SK-N-SH (cell line): ENCODE measurements around the gene PER2. TPM values are rescaled to one million over a fixed set of nuclear protein-coding genes. Genes with fewer than 3 reads are reported as not detected.

Source experiments
- CTCF ChIA-PET: fragments of 300-600, 350-600 bp; formaldehyde crosslinking; extraction: SDS; loops from one replicate; lab custom pipeline; 2021; lab: Yijun Ruan, JAX
- POLR2A ChIA-PET: fragments of 350-600 bp; sonication (Branson Sonifier 250); formaldehyde crosslinking; extraction: SDS; loops from one replicate; lab custom pipeline; 2020; ENCODE audit warnings: antibody characterized with exemption, inconsistent platforms; lab: Yijun Ruan, JAX
- DNase-seq: peaks from one replicate; pipeline ENCODE4 v3.0.0; 2012
- H2AFZ ChIP-seq: fragments of 200-600 bp; sonication (generic); 2 replicates; pipeline ENCODE4 v1.8.1; 2016; ENCODE audit warnings: antibody characterized with exemption, mild to moderate bottlenecking, low read depth
- H3F3A ChIP-seq: fragments of 200-600 bp; sonication (generic); replicated peaks from 2 replicates; pipeline ENCODE3; 2016; ENCODE audit warnings: antibody characterized with exemption, mild to moderate bottlenecking; ENCODE audit not compliant: insufficient read depth
- H3K27ac ChIP-seq, 2 experiments: fragments of 200-500 bp in 1 of 2; fragments of 200-600 bp in 1 of 2; sonication (Bioruptor generic) in 1 of 2; sonication (generic), shearing (Covaris generic) in 1 of 2; 2 replicates each; pipeline versions ENCODE4 v1.5.1 to v1.6.1; 2014 to 2016; ENCODE audit warnings: low read depth in 2 of 2, inconsistent platforms in 1 of 2, low read length in 1 of 2, mild to moderate bottlenecking in 1 of 2, mixed read lengths in 1 of 2
- H3K27me3 ChIP-seq: fragments of 200-600 bp; sonication (generic), shearing (Covaris generic); 2 replicates; pipeline ENCODE4 v1.6.1; 2016; ENCODE audit warnings: mixed run types; ENCODE audit not compliant: insufficient read depth
- H3K36me3 ChIP-seq, 2 experiments: fragments of 200-500 bp in 1 of 2; fragments of 200-600 bp in 1 of 2; sonication (Bioruptor generic) in 1 of 2; sonication (generic) in 1 of 2; replicated peaks in 1 of 2; 2 replicates each; pipeline versions ENCODE3 to v1.5.1; 2014 to 2016; ENCODE audit warnings: low read length in 1 of 2, mild to moderate bottlenecking in 1 of 2; ENCODE audit not compliant: insufficient read depth in 2 of 2, control insufficient read depth in 1 of 2
- H3K4me1 ChIP-seq, 2 experiments: fragments of 200-500 bp in 1 of 2; fragments of 200-600 bp in 1 of 2; sonication (Bioruptor generic) in 1 of 2; sonication (generic), shearing (Covaris generic) in 1 of 2; 2 replicates each; pipeline versions ENCODE4 v1.5.1 to v1.6.1; 2014 to 2016; ENCODE audit warnings: low read depth in 1 of 2, low read length in 1 of 2, mixed run types in 1 of 2; ENCODE audit not compliant: insufficient read depth in 2 of 2, control insufficient read depth in 1 of 2
- H3K4me2 ChIP-seq: fragments of 200-600 bp; sonication (generic), shearing (Covaris generic); 2 replicates; pipeline ENCODE4 v1.6.1; 2017; ENCODE audit warnings: mixed run types
- H3K4me3 ChIP-seq, 2 experiments: fragments of 200-500 bp in 1 of 2; fragments of 200-600 bp in 1 of 2; sonication (Bioruptor generic) in 1 of 2; sonication (generic), shearing (Covaris generic) in 1 of 2; 2 replicates each; pipeline versions ENCODE4 v1.5.1 to v1.8.1; 2014 to 2016; ENCODE audit warnings: low read depth in 2 of 2, inconsistent platforms in 1 of 2, low read length in 1 of 2, mild to moderate bottlenecking in 1 of 2, mixed read lengths in 1 of 2, moderate library complexity in 1 of 2
- H3K79me2 ChIP-seq: fragments of 200-600 bp; sonication (generic); 2 replicates; pipeline ENCODE4 v1.8.1; 2017; ENCODE audit warnings: mild to moderate bottlenecking; ENCODE audit not compliant: insufficient read depth
- H3K9ac ChIP-seq: fragments of 200-600 bp; sonication (generic); 2 replicates; pipeline ENCODE4 v1.6.1; 2017; ENCODE audit warnings: mixed run types
- H3K9me2 ChIP-seq: fragments of 200-600 bp; sonication (generic); 2 replicates; pipeline ENCODE4 v1.6.1; 2017; ENCODE audit warnings: mixed run types
- H3K9me3 ChIP-seq: fragments of 200-600 bp; sonication (generic); 2 replicates; pipeline ENCODE4 v1.6.1; 2017; ENCODE audit warnings: mixed run types, mild to moderate bottlenecking, moderate library complexity
- H4K20me1 ChIP-seq: fragments of 200-600 bp; sonication (generic); 2 replicates; pipeline ENCODE4 v1.6.1; 2017; ENCODE audit warnings: mild to moderate bottlenecking, mixed run types; ENCODE audit not compliant: insufficient read depth
- CHD2 ChIP-seq: fragments of 150-350 bp; IDR thresholded peaks from 2 replicates; pipeline ENCODE4 v1.6.1; 2018; ENCODE audit warnings: low read length; ENCODE audit not compliant: partially characterized antibody
- CTCF ChIP-seq: fragments of 200-600 bp; sonication (generic); IDR thresholded peaks from 2 replicates; pipeline ENCODE4 v1.6.1; 2017; ENCODE audit warnings: antibody characterized with exemption, mild to moderate bottlenecking, moderate library complexity
- FOSL2 ChIP-seq: IDR thresholded peaks from 2 replicates; pipeline ENCODE4 v1.4.0; 2012; ENCODE audit warnings: low read depth, mild to moderate bottlenecking, moderate library complexity, borderline replicate concordance
- FOXJ3 ChIP-seq: sonication (generic); formaldehyde crosslinking; IDR thresholded peaks from 2 replicates; pipeline ENCODE4 v1.5.1; 2020; ENCODE audit warnings: mild to moderate bottlenecking, missing genetic modification reagents
- GABPA ChIP-seq: IDR thresholded peaks from 2 replicates; pipeline ENCODE4 v1.4.0; 2012; ENCODE audit warnings: low read depth, mild to moderate bottlenecking
- GATA2 ChIP-seq: sonication (generic); formaldehyde crosslinking; IDR thresholded peaks from 2 replicates; pipeline ENCODE4 v1.5.0; 2020; ENCODE audit warnings: mild to moderate bottlenecking, missing genetic modification reagents
- JUND ChIP-seq: IDR thresholded peaks from 2 replicates; pipeline ENCODE4 v1.4.0; 2012
- MAX ChIP-seq: IDR thresholded peaks from 2 replicates; pipeline ENCODE4 v1.4.0; 2012; ENCODE audit warnings: low read depth
- MEF2A ChIP-seq: IDR thresholded peaks from 2 replicates; pipeline ENCODE4 v1.4.0; 2012; ENCODE audit warnings: low read depth, borderline replicate concordance
- POLR2AphosphoS5 ChIP-seq: IDR thresholded peaks from 2 replicates; pipeline ENCODE4 v1.6.1; 2012; ENCODE audit warnings: low read depth, low read length
- RAD21 ChIP-seq: IDR thresholded peaks from 2 replicates; pipeline ENCODE4 v1.6.1; 2012; ENCODE audit warnings: mild to moderate bottlenecking, low read length
- RCOR1 ChIP-seq: fragments of 150-350 bp; IDR thresholded peaks from 2 replicates; pipeline ENCODE4 v1.6.1; 2017; ENCODE audit warnings: antibody characterized with exemption, low read length
- RFX5 ChIP-seq: IDR thresholded peaks from 2 replicates; pipeline ENCODE4 v1.6.1; 2012; ENCODE audit warnings: mild to moderate bottlenecking, improper control_type of control experiment, low read length
- SIN3A ChIP-seq: IDR thresholded peaks from 2 replicates; pipeline ENCODE4 v1.6.1; 2012; ENCODE audit warnings: low read depth, mild to moderate bottlenecking, low read length, moderate library complexity, borderline replicate concordance
- SMC3 ChIP-seq: IDR thresholded peaks from 2 replicates; pipeline ENCODE4 v1.6.1; 2012; ENCODE audit warnings: low read depth, low read length, improper control_type of control experiment
- USF1 ChIP-seq: IDR thresholded peaks from 2 replicates; pipeline ENCODE4 v1.4.0; 2012; ENCODE audit warnings: low read depth, borderline replicate concordance
- USF2 ChIP-seq: fragments of 150-350 bp; IDR thresholded peaks from 2 replicates; pipeline ENCODE4 v1.6.1; 2017; ENCODE audit warnings: antibody characterized with exemption, low read length, low read depth, borderline replicate concordance
- YY1 ChIP-seq: IDR thresholded peaks from 2 replicates; pipeline ENCODE4 v1.4.0; 2012; ENCODE audit warnings: low read depth, mild to moderate bottlenecking
- ZBTB33 ChIP-seq: IDR thresholded peaks from 2 replicates; pipeline ENCODE4 v1.4.0; 2012; ENCODE audit warnings: low read depth, borderline replicate concordance
- WGBS: methylation state at CpG from one replicate; pipeline ENCODE4 v1.1.6; 2017; ENCODE audit warnings: low lambda C conversion rate; 5-methylcytosine and 5-hydroxymethylcytosine counted together
- polyA plus RNA-seq, 3 experiments: library from polyadenylated mRNA; depleted of rRNA; stranded (reverse); fragments of >200 nt; gene quantifications; 2 replicates each; pipeline ENCODE4 v1.2.3, GENCODE V29; 2012
- TF ChIP-seq, protein P1 (sequence below): IDR thresholded peaks from 2 replicates; pipeline ENCODE4; 2012

PER2 gene
- polyA plus RNA-seq, 1 of the 3 experiments (the other 2 are of a cell fraction) = 0.82 TPM

DNA sequence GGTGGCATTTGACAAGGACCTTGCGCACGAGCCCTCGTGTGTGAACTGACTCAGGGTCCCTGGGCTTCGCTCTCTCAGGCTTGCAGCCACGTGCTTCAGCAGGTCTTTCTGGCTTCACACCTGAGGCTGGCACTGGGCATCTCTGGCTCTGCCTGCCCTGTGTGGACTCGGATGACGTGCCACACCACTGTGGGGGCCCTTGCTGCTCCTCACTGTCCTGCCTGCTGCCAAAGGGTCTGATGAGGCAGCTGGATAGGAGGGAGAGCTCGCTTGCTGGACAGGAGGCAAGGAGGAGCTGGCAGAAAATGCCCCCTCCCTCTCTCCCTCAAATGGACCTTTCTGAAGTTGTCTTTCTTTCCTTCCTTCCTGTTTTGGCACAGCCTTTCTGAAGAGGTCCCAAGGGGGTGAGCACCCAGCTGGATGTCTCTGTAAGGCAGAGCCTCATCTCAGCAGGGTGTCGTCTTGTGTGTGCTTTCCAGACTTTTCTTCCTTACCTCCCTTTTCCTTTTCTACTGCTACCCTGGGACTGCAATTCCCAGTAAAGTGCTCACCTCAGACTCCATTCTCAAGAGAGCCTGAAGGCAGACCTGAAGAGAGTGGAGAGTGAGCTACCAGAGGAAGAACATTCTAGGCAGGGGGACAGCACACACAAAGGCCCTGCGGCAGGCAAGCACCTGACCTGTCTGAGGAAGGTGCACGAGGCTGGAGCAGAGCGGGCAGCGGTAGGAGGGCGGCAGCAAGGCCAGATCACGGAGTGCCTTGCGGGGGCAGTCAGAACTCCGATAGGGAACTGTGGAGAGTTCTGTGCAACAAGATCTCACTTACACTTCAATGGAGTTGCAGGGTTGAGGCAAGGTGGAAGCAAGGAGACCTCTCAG, 5.3 kb downstream of the PER2 start:
- no peak overlapping the region for H3K4me3 ChIP-seq
- WGBS = 97% methylated on average over 12 of the region's 17 CpGs
- peaks cover 22% of the 10 kb centered on the region; the same call in 1 of the 2 replicates for H3K79me2 ChIP-seq
- no peak overlapping the region for H3K4me2 ChIP-seq
- H2AFZ ChIP-seq = no peak overlapping the region
- no peaks in the 10 kb centered on the region for H3K9me2 ChIP-seq
- H3K9ac ChIP-seq = no peak overlapping the region
- no peak for TF ChIP-seq GATA2 (CRISPR knock-in tag)
- TF ChIP-seq USF2 = no peak
- no peak for TF ChIP-seq SIN3A
- TF ChIP-seq JUND = no peak
- TF ChIP-seq FOXJ3 (CRISPR knock-in tag) = no peak
- TF ChIP-seq, protein P1, sequence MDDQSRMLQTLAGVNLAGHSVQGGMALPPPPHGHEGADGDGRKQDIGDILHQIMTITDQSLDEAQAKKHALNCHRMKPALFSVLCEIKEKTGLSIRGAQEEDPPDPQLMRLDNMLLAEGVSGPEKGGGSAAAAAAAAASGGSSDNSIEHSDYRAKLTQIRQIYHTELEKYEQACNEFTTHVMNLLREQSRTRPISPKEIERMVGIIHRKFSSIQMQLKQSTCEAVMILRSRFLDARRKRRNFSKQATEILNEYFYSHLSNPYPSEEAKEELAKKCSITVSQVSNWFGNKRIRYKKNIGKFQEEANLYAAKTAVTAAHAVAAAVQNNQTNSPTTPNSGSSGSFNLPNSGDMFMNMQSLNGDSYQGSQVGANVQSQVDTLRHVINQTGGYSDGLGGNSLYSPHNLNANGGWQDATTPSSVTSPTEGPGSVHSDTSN = no peak
- no peak for TF ChIP-seq MAX
- no peak for TF ChIP-seq YY1
- no peak for TF ChIP-seq ZBTB33
- TF ChIP-seq CTCF = no peak
- no peak for TF ChIP-seq SMC3
- no peak for TF ChIP-seq RAD21
- no peak for TF ChIP-seq POLR2AphosphoS5
- TF ChIP-seq MEF2A = no peak
- TF ChIP-seq RFX5 = no peak
- no peak for TF ChIP-seq CHD2
- no peak for TF ChIP-seq USF1
- no peak for TF ChIP-seq FOSL2
- TF ChIP-seq RCOR1 = no peak
- TF ChIP-seq GABPA = no peak
- TF ChIP-seq, all 33 proteins: peak for 0
- POLR2A ChIA-PET = no interaction called here
- no peaks in the 10 kb centered on the region for H3K36me3 ChIP-seq
- no peak for DNase-seq
- no peaks in the 10 kb centered on the region for H3K9me3 ChIP-seq
- H3K27me3 ChIP-seq = no peaks in the 10 kb centered on the region
- no peaks in the 10 kb centered on the region for H3F3A ChIP-seq
- CTCF ChIA-PET = interaction anchor here (1.2 to 5.7 kb wide), 3 partner anchors 19 to 27 kb away, joined by 3 to 28 read pairs (median 6); no protein-coding TSS in a partner anchor
- H3K4me1 ChIP-seq = peaks cover 8 to 9% of the 10 kb centered on the region in 2 experiments; a peak in 3 of 4 replicates
- peaks cover 15% of the 10 kb centered on the region; the same call in 1 of the 2 replicates for H4K20me1 ChIP-seq
- no peak overlapping the region for H3K27ac ChIP-seq
